Testis (tissue), 2 donors: ENCODE results near the gene LGI2.

Experiments used
- POLR2A ChIP-seq: fragments of 450-650 bp; IDR thresholded peaks from one replicate; pipeline ENCODE4 v1.6.1; 2017; ENCODE audit warnings: antibody characterized with exemption, mild to moderate bottlenecking, moderate library complexity
- TF ChIP-seq, protein P1 (sequence below), 3 experiments: fragments of 450-650 bp in 2 of 3; fragments of 200-600 bp in 1 of 3; sonication (generic) in 1 of 3; IDR thresholded peaks; one replicate each; pipeline ENCODE4 v1.5.1; 2016 to 2019; ENCODE audit warnings: antibody characterized with exemption in 3 of 3, mild to moderate bottlenecking in 2 of 3, moderate library complexity in 1 of 3

DNA sequence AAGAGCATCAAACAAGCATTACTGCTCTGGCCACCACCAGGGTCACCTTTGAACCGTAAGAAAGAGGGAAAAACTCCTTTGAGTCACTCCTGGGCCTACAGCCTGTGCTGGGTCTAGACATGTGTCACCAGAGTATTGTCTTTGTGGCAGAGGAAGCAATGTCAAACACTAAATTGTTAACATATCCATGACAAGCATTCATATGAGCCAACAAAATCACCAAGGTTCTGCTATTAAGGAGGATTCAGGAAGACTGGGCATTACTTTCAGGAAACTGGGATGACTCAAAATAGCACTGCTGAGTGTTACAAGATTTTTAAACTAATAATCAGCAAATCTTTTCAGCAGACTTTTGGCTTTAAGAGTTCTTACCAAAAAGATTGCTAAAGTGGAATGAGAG lies 28.1 kb downstream of the LGI2 start:
- no peak for TF ChIP-seq POLR2A
- TF ChIP-seq, protein P1, sequence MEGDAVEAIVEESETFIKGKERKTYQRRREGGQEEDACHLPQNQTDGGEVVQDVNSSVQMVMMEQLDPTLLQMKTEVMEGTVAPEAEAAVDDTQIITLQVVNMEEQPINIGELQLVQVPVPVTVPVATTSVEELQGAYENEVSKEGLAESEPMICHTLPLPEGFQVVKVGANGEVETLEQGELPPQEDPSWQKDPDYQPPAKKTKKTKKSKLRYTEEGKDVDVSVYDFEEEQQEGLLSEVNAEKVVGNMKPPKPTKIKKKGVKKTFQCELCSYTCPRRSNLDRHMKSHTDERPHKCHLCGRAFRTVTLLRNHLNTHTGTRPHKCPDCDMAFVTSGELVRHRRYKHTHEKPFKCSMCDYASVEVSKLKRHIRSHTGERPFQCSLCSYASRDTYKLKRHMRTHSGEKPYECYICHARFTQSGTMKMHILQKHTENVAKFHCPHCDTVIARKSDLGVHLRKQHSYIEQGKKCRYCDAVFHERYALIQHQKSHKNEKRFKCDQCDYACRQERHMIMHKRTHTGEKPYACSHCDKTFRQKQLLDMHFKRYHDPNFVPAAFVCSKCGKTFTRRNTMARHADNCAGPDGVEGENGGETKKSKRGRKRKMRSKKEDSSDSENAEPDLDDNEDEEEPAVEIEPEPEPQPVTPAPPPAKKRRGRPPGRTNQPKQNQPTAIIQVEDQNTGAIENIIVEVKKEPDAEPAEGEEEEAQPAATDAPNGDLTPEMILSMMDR (IDR thresholded peaks at IDR 0.05), result no peak
